ENCODE results near the gene CFAP410.

DNA sequence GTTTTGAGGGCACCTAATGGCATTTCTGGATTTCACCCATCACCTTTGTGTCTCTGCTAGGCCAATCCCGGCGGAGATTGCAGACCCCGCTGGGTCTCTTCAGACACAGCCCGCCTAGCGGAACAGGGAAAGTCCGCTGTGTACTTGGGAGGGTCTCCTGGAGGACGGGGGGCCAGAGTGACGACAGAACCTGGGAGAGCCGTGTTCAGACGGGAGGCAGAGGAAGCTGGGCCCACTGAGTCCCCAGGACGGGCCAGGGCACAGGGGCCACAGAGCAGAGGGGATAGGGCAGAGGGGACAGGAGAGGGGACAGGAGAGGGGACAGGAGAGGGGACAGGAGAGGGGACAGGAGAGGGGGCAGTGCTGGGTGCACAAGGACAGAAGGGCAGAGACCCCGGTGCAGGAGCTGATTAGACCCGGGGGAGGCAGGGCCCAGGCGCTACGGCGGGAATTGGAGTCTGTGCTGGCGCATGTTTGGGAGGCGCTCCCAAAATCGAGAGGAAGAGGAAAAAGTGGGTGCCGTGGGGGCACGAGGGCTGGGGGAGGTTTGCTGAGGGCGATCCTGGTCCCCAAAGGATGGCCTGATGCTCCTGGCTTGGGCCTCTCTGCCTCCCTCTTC is 26.9 kb upstream of the CFAP410 start:
- TF ChIP-seq, protein P1, sequence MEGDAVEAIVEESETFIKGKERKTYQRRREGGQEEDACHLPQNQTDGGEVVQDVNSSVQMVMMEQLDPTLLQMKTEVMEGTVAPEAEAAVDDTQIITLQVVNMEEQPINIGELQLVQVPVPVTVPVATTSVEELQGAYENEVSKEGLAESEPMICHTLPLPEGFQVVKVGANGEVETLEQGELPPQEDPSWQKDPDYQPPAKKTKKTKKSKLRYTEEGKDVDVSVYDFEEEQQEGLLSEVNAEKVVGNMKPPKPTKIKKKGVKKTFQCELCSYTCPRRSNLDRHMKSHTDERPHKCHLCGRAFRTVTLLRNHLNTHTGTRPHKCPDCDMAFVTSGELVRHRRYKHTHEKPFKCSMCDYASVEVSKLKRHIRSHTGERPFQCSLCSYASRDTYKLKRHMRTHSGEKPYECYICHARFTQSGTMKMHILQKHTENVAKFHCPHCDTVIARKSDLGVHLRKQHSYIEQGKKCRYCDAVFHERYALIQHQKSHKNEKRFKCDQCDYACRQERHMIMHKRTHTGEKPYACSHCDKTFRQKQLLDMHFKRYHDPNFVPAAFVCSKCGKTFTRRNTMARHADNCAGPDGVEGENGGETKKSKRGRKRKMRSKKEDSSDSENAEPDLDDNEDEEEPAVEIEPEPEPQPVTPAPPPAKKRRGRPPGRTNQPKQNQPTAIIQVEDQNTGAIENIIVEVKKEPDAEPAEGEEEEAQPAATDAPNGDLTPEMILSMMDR (IDR thresholded peaks at IDR 0.05; ENCODE audit: control extremely low read depth in 1 of 3, insufficient read depth in 1 of 3, low read depth in 1 of 3, low read length in 3 of 3): no peak
- no peak for TF ChIP-seq HDAC6 (IDR thresholded peaks at IDR 0.05; ENCODE audit: low read depth, low read length)

Data from H1 (cell line).